Endodermal cell (in vitro differentiated cells): Measurements from ENCODE around the gene UNC5C. TPM values are rescaled to one million over a fixed set of nuclear protein-coding genes. Genes with fewer than 3 reads are reported as not detected.
"Not testable (repeated sequence)": the region's sequence is repeated elsewhere in the genome, so short reads cannot be mapped to it uniquely, and the experiment has no call there.

ENCODE experiments used
- DNase-seq: peaks from one replicate; pipeline ENCODE4 v3.0.0-alpha.2; 2017
- H3K27ac ChIP-seq: 2 replicates; pipeline ENCODE4 v1.5.1; 2013; ENCODE audit warnings: mild to moderate bottlenecking, low read depth, low read length, moderate library complexity
- H3K27me3 ChIP-seq: 2 replicates; pipeline ENCODE4 v1.6.1; 2013; ENCODE audit warnings: mild to moderate bottlenecking, low read length, moderate library complexity; ENCODE audit not compliant: insufficient read depth, control insufficient read depth, poor library complexity, severe bottlenecking
- H3K36me3 ChIP-seq: 2 replicates; pipeline ENCODE4 v1.7.0; 2013; ENCODE audit warnings: mild to moderate bottlenecking, low read length, moderate library complexity; ENCODE audit not compliant: control insufficient read depth, insufficient read depth
- H3K4me1 ChIP-seq: one replicate; pipeline ENCODE4 v1.7.0; 2013; ENCODE audit warnings: low read length; ENCODE audit not compliant: control insufficient read depth, insufficient read depth
- H3K4me3 ChIP-seq: 2 replicates; pipeline ENCODE4 v1.5.1; 2013; ENCODE audit warnings: mild to moderate bottlenecking, low read length, moderate library complexity
- H3K9ac ChIP-seq: 2 replicates; pipeline ENCODE4 v1.6.1; 2013; ENCODE audit warnings: mild to moderate bottlenecking, low read length, moderate library complexity; ENCODE audit not compliant: poor library complexity, severe bottlenecking; ENCODE audit errors: extremely low read depth
- H3K9me3 ChIP-seq: 2 replicates; pipeline ENCODE4 v1.6.1; 2013; ENCODE audit warnings: mild to moderate bottlenecking, low read length, moderate library complexity; ENCODE audit not compliant: control insufficient read depth
- H3K27ac Mint-ChIP-seq: 2 replicates; pipeline ENCODE4 v1.8.0; 2020; ENCODE audit warnings: mixed read lengths
- H3K27me3 Mint-ChIP-seq: 2 replicates; pipeline ENCODE4 v1.8.0; 2021; ENCODE audit warnings: mild to moderate bottlenecking, mixed read lengths; ENCODE audit not compliant: insufficient read depth
- H3K36me3 Mint-ChIP-seq: 2 replicates; pipeline ENCODE4 v1.8.0; 2020; ENCODE audit warnings: low read depth, mixed read lengths
- H3K4me1 Mint-ChIP-seq: 2 replicates; pipeline ENCODE4 v1.8.0; 2020; ENCODE audit warnings: mixed read lengths
- H3K4me3 Mint-ChIP-seq: 2 replicates; pipeline ENCODE4 v1.8.0; 2020; ENCODE audit warnings: mild to moderate bottlenecking, moderate library complexity, mixed read lengths
- H3K9me3 Mint-ChIP-seq: 2 replicates; pipeline ENCODE4 v1.8.0; 2020; ENCODE audit warnings: mild to moderate bottlenecking, mixed read lengths
- WGBS, 2 experiments: methylation state at CpG; one replicate each; pipeline versions ENCODE4 v1.1.5 to v1.1.7; 2013; ENCODE audit warnings: missing lambda C conversion rate in 2 of 2, mixed read lengths in 1 of 2; ENCODE audit not compliant: insufficient coverage in 1 of 2, insufficient read length in 1 of 2; 5-methylcytosine and 5-hydroxymethylcytosine counted together
- total RNA-seq, 2 donors: library from RNA; stranded (reverse); fragmentation: NEBNext Ultra II Directional in 1 of 2; extraction: Animal tissue kit (Norgen Biotek cat#: 25700) in 1 of 2; gene quantifications; 2 replicates in 1 of 2; 3 replicates in 1 of 2; pipeline ENCODE4 v1.2.1, GENCODE V29; 2021
- TF ChIP-seq, protein P1 (sequence below): fragments of 200-600 bp; sonication (generic); conservative IDR thresholded peaks from 2 replicates; pipeline ENCODE4 v1.5.0; 2021; ENCODE audit warnings: antibody characterized with exemption, mild to moderate bottlenecking

Gene UNC5C
- total RNA-seq, 2 donors from 2014 or later = 2.0 to 7.2 TPM

DNA sequence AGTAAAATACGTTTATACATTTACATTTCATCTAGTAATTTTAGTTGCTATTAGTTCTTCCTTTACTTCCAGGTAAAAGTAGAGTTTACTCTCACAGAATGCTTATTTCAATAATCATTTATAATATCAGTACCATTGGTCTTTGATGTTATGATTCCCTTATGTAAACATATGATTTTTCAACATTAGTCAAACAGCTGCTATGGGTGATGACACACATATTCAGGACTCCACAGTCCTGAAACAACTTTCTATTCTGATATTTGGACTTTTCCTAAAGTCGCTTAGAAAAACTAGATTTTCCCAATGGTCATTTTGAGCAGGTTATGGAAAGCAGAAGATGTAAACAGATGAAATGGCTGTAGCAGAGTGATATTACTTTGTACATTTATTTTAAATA, 369.8 kb downstream of the UNC5C start:
- Histone ChIP-seq H3K9ac (no peak overlapping the region), H3K27me3 (no peaks in the 10 kb centered on the region), H3K27ac (no peak overlapping the region), H3K36me3 (peaks cover 4% of the 10 kb centered on the region), H3K4me1 (no peaks in the 10 kb centered on the region), H3K9me3 (peaks cover 14% of the 10 kb centered on the region), H3K4me3 (no peak overlapping the region)
- no peak for DNase-seq
- 100% methylated on average over 2 of the region's 2 CpGs; no CpG with 5 or more reads in 1 of the 2 experiments for WGBS, 2 experiments
- peaks cover 17% of the 10 kb centered on the region for H3K9me3 Mint-ChIP-seq
- TF ChIP-seq, protein P1, sequence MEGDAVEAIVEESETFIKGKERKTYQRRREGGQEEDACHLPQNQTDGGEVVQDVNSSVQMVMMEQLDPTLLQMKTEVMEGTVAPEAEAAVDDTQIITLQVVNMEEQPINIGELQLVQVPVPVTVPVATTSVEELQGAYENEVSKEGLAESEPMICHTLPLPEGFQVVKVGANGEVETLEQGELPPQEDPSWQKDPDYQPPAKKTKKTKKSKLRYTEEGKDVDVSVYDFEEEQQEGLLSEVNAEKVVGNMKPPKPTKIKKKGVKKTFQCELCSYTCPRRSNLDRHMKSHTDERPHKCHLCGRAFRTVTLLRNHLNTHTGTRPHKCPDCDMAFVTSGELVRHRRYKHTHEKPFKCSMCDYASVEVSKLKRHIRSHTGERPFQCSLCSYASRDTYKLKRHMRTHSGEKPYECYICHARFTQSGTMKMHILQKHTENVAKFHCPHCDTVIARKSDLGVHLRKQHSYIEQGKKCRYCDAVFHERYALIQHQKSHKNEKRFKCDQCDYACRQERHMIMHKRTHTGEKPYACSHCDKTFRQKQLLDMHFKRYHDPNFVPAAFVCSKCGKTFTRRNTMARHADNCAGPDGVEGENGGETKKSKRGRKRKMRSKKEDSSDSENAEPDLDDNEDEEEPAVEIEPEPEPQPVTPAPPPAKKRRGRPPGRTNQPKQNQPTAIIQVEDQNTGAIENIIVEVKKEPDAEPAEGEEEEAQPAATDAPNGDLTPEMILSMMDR = no peak
- no peak overlapping the region for H3K4me3 Mint-ChIP-seq
- no peak overlapping the region for H3K27ac Mint-ChIP-seq
- no peaks in the 10 kb centered on the region for H3K27me3 Mint-ChIP-seq
- peaks cover 15% of the 10 kb centered on the region for H3K36me3 Mint-ChIP-seq
- peaks cover 12% of the 10 kb centered on the region for H3K4me1 Mint-ChIP-seq

- H3K27ac Mint-ChIP-seq, H3K9me3 Mint-ChIP-seq, H3K27me3 ChIP-seq, H3K9ac ChIP-seq, H3K9me3 ChIP-seq, H3K27ac ChIP-seq, H3K4me3 ChIP-seq, H3K36me3 ChIP-seq, H3K4me1 Mint-ChIP-seq, H3K4me1 ChIP-seq, H3K36me3 Mint-ChIP-seq, DNase-seq, H3K27me3 Mint-ChIP-seq, H3K4me3 Mint-ChIP-seq: not testable (repeated sequence)
- no CpG with 5 or more reads among the region's 3 CpGs for WGBS, 2 experiments
These were observed 377.4 kb downstream of the UNC5C start for GRCh38 chr4:95171377-95171776.

DNA sequence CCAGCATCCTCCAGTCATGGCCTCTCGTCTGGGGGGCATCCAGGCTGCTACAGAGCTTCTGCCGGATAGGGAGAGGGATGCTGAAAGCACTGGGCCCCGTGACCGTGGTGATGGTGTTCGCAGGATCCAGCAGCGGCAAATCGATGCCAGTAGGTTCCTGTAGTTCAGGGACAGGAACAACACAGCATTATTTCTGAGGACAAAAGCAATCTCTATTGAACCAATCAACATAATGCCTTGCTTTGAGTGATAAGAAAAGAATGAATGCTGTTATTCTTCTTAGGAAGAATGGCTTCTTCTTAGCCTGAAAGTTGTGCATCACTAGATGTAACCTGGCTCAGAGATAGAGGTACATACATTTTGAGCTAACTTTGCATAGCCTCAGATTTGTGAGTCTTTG, 378.6 kb downstream of the UNC5C start:
- TF ChIP-seq, protein P1 = no peak
- Histone ChIP-seq H3K9me3 (no peaks in the 10 kb centered on the region), H3K27ac (no peak overlapping the region), H3K4me3 (no peak overlapping the region), H3K27me3 (no peaks in the 10 kb centered on the region), H3K4me1 (no peaks in the 10 kb centered on the region), H3K36me3 (no peaks in the 10 kb centered on the region), H3K9ac (no peak overlapping the region)
- Mint-ChIP-seq H3K4me3 (no peak overlapping the region), H3K36me3 (no peaks in the 10 kb centered on the region), H3K9me3 (peaks cover 1% of the 10 kb centered on the region), H3K4me1 (no peaks in the 10 kb centered on the region), H3K27me3 (peaks cover 9% of the 10 kb centered on the region), H3K27ac (no peak overlapping the region)
- DNase-seq = no peak
- 90 to 95% methylated on average over 7 of the region's 7 CpGs for WGBS, 2 experiments

GRCh38 chr4:95167805-95168204, 381.0 kb downstream of the UNC5C start:
- Histone ChIP-seq H3K36me3 (no peaks in the 10 kb centered on the region), H3K27ac (no peak overlapping the region), H3K4me1 (no peaks in the 10 kb centered on the region), H3K9me3 (no peaks in the 10 kb centered on the region), H3K27me3 (no peaks in the 10 kb centered on the region), H3K9ac (no peak overlapping the region), H3K4me3 (no peak overlapping the region)
- Mint-ChIP-seq H3K4me1 (no peaks in the 10 kb centered on the region), H3K27ac (no peak overlapping the region), H3K9me3 (peaks cover 1% of the 10 kb centered on the region), H3K27me3 (peaks cover 9% of the 10 kb centered on the region), H3K4me3 (no peak overlapping the region), H3K36me3 (no peaks in the 10 kb centered on the region)
- WGBS, 2 experiments = 88 to 95% methylated on average over 6 to 7 of the region's 7 CpGs
- TF ChIP-seq, protein P1 = peak; percentile 17
- DNase-seq = no peak
